B cell (primary cell): ENCODE results near the gene STX17. TPM values are rescaled to one million over a fixed set of nuclear protein-coding genes. Genes with fewer than 3 reads are reported as not detected.

Source experiments
- ATAC-seq: fragments of 200-7000 bp; cut with Tn5 transposase; one replicate; pipeline ENCODE4 v1.10.0; 2021; ENCODE audit warnings: low read depth, mild to moderate bottlenecking, moderate number of reproducible peaks, moderate library complexity
- CTCF ChIA-PET: fragments of 350-600 bp; sonication (Branson Sonifier 250); formaldehyde crosslinking; loops from one replicate; lab custom pipeline; 2021; ENCODE audit warnings: antibody characterized with exemption, inconsistent platforms; lab: Charles Lee
- POLR2A ChIA-PET: fragments of 350-600 bp; sonication (Branson Sonifier 250); formaldehyde crosslinking; loops from one replicate; lab custom pipeline; 2021; ENCODE audit warnings: antibody characterized with exemption; lab: Charles Lee
- DNase-seq: peaks from one replicate; pipeline ENCODE4 v3.0.0; 2013
- H2AFZ ChIP-seq: 2 replicates; pipeline ENCODE4 v1.6.1; 2012; ENCODE audit warnings: mild to moderate bottlenecking, low read depth, low read length; ENCODE audit not compliant: insufficient read depth, poor library complexity, severe bottlenecking
- H3K27ac ChIP-seq, 2 donors: 1 replicate in 1 of 2; 2 replicates in 1 of 2; pipeline ENCODE4 v1.5.1; 2012 to 2013; ENCODE audit warnings: low read length in 2 of 2, mild to moderate bottlenecking in 2 of 2, moderate library complexity in 1 of 2
- H3K27me3 ChIP-seq, 4 experiments: fragments of 200-600 bp in 1 of 4; sonication (generic) in 1 of 4; replicated peaks in 1 of 4; 1 replicate in 2 of 4; 2 replicates in 2 of 4; pipeline versions ENCODE4 v1.6.1 to v1.7.0; 2013 to 2016; ENCODE audit warnings: low read length in 3 of 4, mild to moderate bottlenecking in 2 of 4, mixed read lengths in 1 of 4, moderate library complexity in 1 of 4; ENCODE audit not compliant: insufficient read depth in 4 of 4, control insufficient read depth in 3 of 4; ENCODE audit errors: control extremely low read depth in 1 of 4
- H3K36me3 ChIP-seq, 2 experiments: replicated peaks in 1 of 2; 1 replicate in 1 of 2; 2 replicates in 1 of 2; pipeline versions ENCODE4 v1.6.1 to v1.7.1; 2013; ENCODE audit warnings: low read length in 1 of 2; ENCODE audit not compliant: insufficient read depth in 2 of 2, control insufficient read depth in 1 of 2; ENCODE audit errors: control extremely low read depth in 1 of 2, extremely low read depth in 1 of 2
- H3K4me1 ChIP-seq, 2 donors: fragments of 200-600 bp in 1 of 2; sonication (generic) in 1 of 2; 1 replicate in 1 of 2; 2 replicates in 1 of 2; pipeline versions ENCODE4 v1.5.1 to v1.6.1; 2013 to 2017; ENCODE audit warnings: low read length in 2 of 2; ENCODE audit not compliant: control insufficient read depth in 2 of 2, insufficient read depth in 2 of 2
- H3K4me2 ChIP-seq: replicated peaks from 2 replicates; pipeline ENCODE3; 2012; ENCODE audit warnings: mild to moderate bottlenecking, low read depth, low read length; ENCODE audit not compliant: poor library complexity, severe bottlenecking
- H3K4me3 ChIP-seq, 5 experiments: fragments of 200-600 bp in 1 of 5; sonication (generic) in 1 of 5; 1 replicate in 3 of 5; 2 replicates in 2 of 5; pipeline versions ENCODE4 v1.5.1 to v1.7.0; 2011 to 2016; ENCODE audit warnings: low read length in 4 of 5, mild to moderate bottlenecking in 4 of 5, low read depth in 2 of 5, control low read depth in 1 of 5, moderate library complexity in 1 of 5; ENCODE audit not compliant: insufficient read depth in 1 of 5; ENCODE audit errors: control extremely low read depth in 1 of 5, extremely low read depth in 1 of 5
- H3K79me2 ChIP-seq: fragments of 200-600 bp; sonication (generic); one replicate; pipeline ENCODE4 v1.6.0; 2016; ENCODE audit warnings: low read length; ENCODE audit not compliant: control insufficient read depth, insufficient read depth
- H3K9ac ChIP-seq: fragments of 200-600 bp; sonication (generic); 2 replicates; pipeline ENCODE4 v1.6.1; 2017; ENCODE audit warnings: mild to moderate bottlenecking, low read length, moderate library complexity
- H3K9me3 ChIP-seq, 3 donors: one replicate each; pipeline versions ENCODE4 v1.6.1 to v1.7.1; 2013; ENCODE audit warnings: low read length in 2 of 3; ENCODE audit not compliant: control insufficient read depth in 2 of 3, insufficient read depth in 1 of 3; ENCODE audit errors: control extremely low read depth in 1 of 3
- H4K20me1 ChIP-seq: 2 replicates; pipeline ENCODE4 v1.6.0; 2012; ENCODE audit warnings: mild to moderate bottlenecking, low read length; ENCODE audit not compliant: insufficient read depth, control insufficient read depth, poor library complexity, severe bottlenecking
- H3K27ac Mint-ChIP-seq: one replicate; pipeline ENCODE4 v1.8.0; 2021; ENCODE audit warnings: mixed read lengths
- H3K27me3 Mint-ChIP-seq: one replicate; pipeline ENCODE4 v1.8.0; 2021; ENCODE audit warnings: mixed read lengths
- H3K4me1 Mint-ChIP-seq: one replicate; pipeline ENCODE4 v1.8.0; 2021; ENCODE audit warnings: mixed read lengths
- H3K4me3 Mint-ChIP-seq: one replicate; pipeline ENCODE4 v1.8.0; 2021; ENCODE audit warnings: mixed read lengths
- H3K9me3 Mint-ChIP-seq: one replicate; pipeline ENCODE4 v1.8.0; 2022; ENCODE audit warnings: mixed read lengths; ENCODE audit not compliant: insufficient read depth
- EZH2 ChIP-seq: IDR thresholded peaks from 2 replicates; pipeline ENCODE4 v1.6.1; 2012; ENCODE audit warnings: borderline replicate concordance, low read depth, mild to moderate bottlenecking, moderate library complexity, low read length; ENCODE audit not compliant: insufficient read depth, poor library complexity, severe bottlenecking
- WGBS: methylation state at CpG from one replicate; pipeline ENCODE4 v1.1.5; 2013; ENCODE audit warnings: missing lambda C conversion rate; ENCODE audit not compliant: insufficient coverage; 5-methylcytosine and 5-hydroxymethylcytosine counted together
- intact Hi-C: fragments of 100-400 bp; cut with micrococcal nuclease; formaldehyde crosslinking; loops from one replicate; pipeline ENCODE4 v1.10.0; 2022
- polyA plus RNA-seq: library from polyadenylated mRNA; depleted of rRNA; stranded (reverse); fragments of >200 nt; gene quantifications from 2 replicates; pipeline ENCODE4 v1.2.3, GENCODE V29; 2012
- total RNA-seq, 2 donors: library from RNA; stranded (reverse); fragments of 120-200 nt in 1 of 2; gene quantifications; 1 replicate in 1 of 2; 2 replicates in 1 of 2; pipeline versions ENCODE4 v1.2.3 to v1.2.4, GENCODE V29; 2013 to 2022
- TF ChIP-seq, protein P1 (sequence below): fragments of 200-600 bp; IDR thresholded peaks from one replicate; pipeline ENCODE4 v1.8.0; 2022; ENCODE audit warnings: antibody characterized with exemption, mild to moderate bottlenecking

STX17 gene
- total and polyA plus RNA-seq, 2 donors (not counting 1 experiment from before 2014, with no cell fraction given), result 7.2 to 40.2 TPM

DNA sequence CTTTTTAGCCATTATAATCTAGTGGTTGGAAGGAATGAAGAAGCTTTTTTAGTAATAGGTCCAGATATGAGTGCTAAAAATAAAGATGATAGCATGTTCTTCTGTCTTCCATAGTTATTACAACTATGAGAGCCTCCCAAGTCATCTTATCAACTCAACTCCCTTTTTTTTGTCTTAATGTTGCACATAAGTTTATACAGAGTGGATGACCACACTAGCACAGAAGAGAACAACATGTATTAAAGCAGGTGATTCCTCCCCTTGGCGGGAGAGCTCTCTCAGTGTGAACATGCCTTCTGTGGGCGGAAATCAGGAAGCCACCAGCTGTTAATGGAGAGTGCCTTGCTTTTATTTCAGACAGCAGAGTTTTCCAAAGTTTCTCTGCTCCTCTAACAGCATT, 40.1 kb upstream of the STX17 start:
- ChIA-PET CTCF (no interaction called here), POLR2A (no interaction called here)
- H3K4me3 Mint-ChIP-seq, result no peak overlapping the region
- no peaks in the 10 kb centered on the region for H3K4me1 ChIP-seq
- H3K9me3 Mint-ChIP-seq, result no peaks in the 10 kb centered on the region
- no peak overlapping the region for H3K27ac ChIP-seq
- intact Hi-C loops, result no loop called here
- H4K20me1 ChIP-seq, result no peaks in the 10 kb centered on the region
- DNase-seq, result no peak
- H3K9ac ChIP-seq, result no peak overlapping the region
- WGBS, result no CpG with 5 or more reads among the region's 2 CpGs
- no peaks in the 10 kb centered on the region for H3K79me2 ChIP-seq
- TF ChIP-seq, protein P1, sequence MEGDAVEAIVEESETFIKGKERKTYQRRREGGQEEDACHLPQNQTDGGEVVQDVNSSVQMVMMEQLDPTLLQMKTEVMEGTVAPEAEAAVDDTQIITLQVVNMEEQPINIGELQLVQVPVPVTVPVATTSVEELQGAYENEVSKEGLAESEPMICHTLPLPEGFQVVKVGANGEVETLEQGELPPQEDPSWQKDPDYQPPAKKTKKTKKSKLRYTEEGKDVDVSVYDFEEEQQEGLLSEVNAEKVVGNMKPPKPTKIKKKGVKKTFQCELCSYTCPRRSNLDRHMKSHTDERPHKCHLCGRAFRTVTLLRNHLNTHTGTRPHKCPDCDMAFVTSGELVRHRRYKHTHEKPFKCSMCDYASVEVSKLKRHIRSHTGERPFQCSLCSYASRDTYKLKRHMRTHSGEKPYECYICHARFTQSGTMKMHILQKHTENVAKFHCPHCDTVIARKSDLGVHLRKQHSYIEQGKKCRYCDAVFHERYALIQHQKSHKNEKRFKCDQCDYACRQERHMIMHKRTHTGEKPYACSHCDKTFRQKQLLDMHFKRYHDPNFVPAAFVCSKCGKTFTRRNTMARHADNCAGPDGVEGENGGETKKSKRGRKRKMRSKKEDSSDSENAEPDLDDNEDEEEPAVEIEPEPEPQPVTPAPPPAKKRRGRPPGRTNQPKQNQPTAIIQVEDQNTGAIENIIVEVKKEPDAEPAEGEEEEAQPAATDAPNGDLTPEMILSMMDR, result no peak
- no peak for TF ChIP-seq EZH2
- H3K4me1 Mint-ChIP-seq, result no peaks in the 10 kb centered on the region
- no peak overlapping the region for H3K4me2 ChIP-seq
- H3K27me3 ChIP-seq, result no peaks in the 10 kb centered on the region
- no peak overlapping the region for H3K4me3 ChIP-seq
- no peak overlapping the region for H2AFZ ChIP-seq
- no peak overlapping the region for H3K27ac Mint-ChIP-seq
- H3K9me3 ChIP-seq, result no peaks in the 10 kb centered on the region
- no peaks in the 10 kb centered on the region for H3K27me3 Mint-ChIP-seq
- H3K36me3 ChIP-seq, result no peaks in the 10 kb centered on the region
- ATAC-seq, result no peak

DNA sequence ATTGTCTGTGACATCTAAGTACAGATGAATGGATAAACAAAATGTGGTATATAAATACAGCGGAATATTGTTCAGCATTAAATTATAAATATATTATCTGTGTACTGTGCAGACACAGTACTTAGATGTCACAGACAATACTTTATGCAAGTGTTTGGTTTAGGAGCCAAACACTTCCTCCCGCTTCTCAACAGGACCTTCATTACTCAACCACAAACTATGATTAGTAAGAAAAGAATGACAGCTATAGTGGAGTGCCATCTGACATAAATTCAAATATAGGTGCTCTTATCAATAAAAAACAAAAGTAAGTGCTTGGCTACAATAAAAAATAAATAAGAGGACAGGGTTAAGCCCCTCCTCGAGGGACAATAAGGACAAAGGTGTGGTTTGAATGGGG, 38.9 kb upstream of the STX17 start:
- DNase-seq, result peak; percentile 3
- no peak for ATAC-seq
- no CpG with 5 or more reads among the region's 3 CpGs for WGBS
- Histone ChIP-seq H3K27ac (no peak overlapping the region), H3K4me2 (no peak overlapping the region), H3K36me3 (no peaks in the 10 kb centered on the region), H3K79me2 (no peaks in the 10 kb centered on the region), H4K20me1 (no peaks in the 10 kb centered on the region), H2AFZ (no peak overlapping the region), H3K27me3 (no peaks in the 10 kb centered on the region), H3K4me3 (no peak overlapping the region), H3K9me3 (no peaks in the 10 kb centered on the region), H3K4me1 (no peaks in the 10 kb centered on the region), H3K9ac (no peak overlapping the region)
- H3K9me3 Mint-ChIP-seq, result no peaks in the 10 kb centered on the region
- intact Hi-C loops, result no loop called here
- no peaks in the 10 kb centered on the region for H3K27me3 Mint-ChIP-seq
- no peak overlapping the region for H3K4me3 Mint-ChIP-seq
- TF ChIP-seq, protein P1, result no peak
- no peak for TF ChIP-seq EZH2
- H3K27ac Mint-ChIP-seq, result no peak overlapping the region
- POLR2A ChIA-PET, result no interaction called here
- H3K4me1 Mint-ChIP-seq, result no peaks in the 10 kb centered on the region
- CTCF ChIA-PET, result no interaction called here
